GM19468 (cell line): ENCODE data around the gene CPNE7.

Experiments
- ATAC-seq: cut with Tn5 transposase; IDR thresholded peaks from one replicate; pipeline ENCODE4 v1.9.1; 2021; ENCODE audit warnings: mild to moderate bottlenecking, moderate library complexity, moderate number of reproducible peaks; ENCODE audit not compliant: unreplicated experiment; ENCODE audit errors: extremely low read depth

CPNE7 gene

GRCh38 chr16:89599902-89600301 lies 24.3 kb downstream of the CPNE7 start:
- no peak for ATAC-seq

GRCh38 chr16:89600427-89600826 lies 24.9 kb downstream of the CPNE7 start:
- no peak for ATAC-seq

- no peak for ATAC-seq
Observed at GRCh38 chr16:89600956-89601355, 25.4 kb downstream of the CPNE7 start.

GRCh38 chr16:89601906-89602272 lies 26.3 kb downstream of the CPNE7 start:
- ATAC-seq: no peak

- ATAC-seq: no peak
Observed at GRCh38 chr16:89602273-89602951, 26.9 kb downstream of the CPNE7 start.

- no peak for ATAC-seq
Observed at GRCh38 chr16:89602952-89603590, 27.5 kb downstream of the CPNE7 start.

- no peak for ATAC-seq
Observed at GRCh38 chr16:89604764-89605163, 29.2 kb downstream of the CPNE7 start.

GRCh38 chr16:89605186-89605970 lies 29.8 kb downstream of the CPNE7 start:
- no peak for ATAC-seq

GRCh38 chr16:89606006-89606405 lies 30.4 kb downstream of the CPNE7 start:
- no peak for ATAC-seq

GRCh38 chr16:89607453-89607852 lies 31.9 kb downstream of the CPNE7 start:
- ATAC-seq: no peak

- no peak for ATAC-seq
Observed at GRCh38 chr16:89607937-89608740, 32.6 kb downstream of the CPNE7 start.

GRCh38 chr16:89610108-89610453 lies 34.5 kb downstream of the CPNE7 start:
- no peak for ATAC-seq

- ATAC-seq: no peak
Observed at GRCh38 chr16:89612415-89613166, 37.0 kb downstream of the CPNE7 start.

- no peak for ATAC-seq
Observed at GRCh38 chr16:89613231-89613953, 37.8 kb downstream of the CPNE7 start, which contains the start of gene DPEP1. DPEP1 (plus strand) TSS chr16:89613642; CDS start chr16:89630411, 16,769 bp downstream.

- ATAC-seq: no peak
Observed at GRCh38 chr16:89613954-89614459, 38.4 kb downstream of the CPNE7 start.

GRCh38 chr16:89615176-89615575 lies 39.6 kb downstream of the CPNE7 start:
- ATAC-seq: no peak

- ATAC-seq: no peak
Observed at GRCh38 chr16:89615596-89616090, 40.1 kb downstream of the CPNE7 start.

- no peak for ATAC-seq
Observed at GRCh38 chr16:89616623-89617022, 41.1 kb downstream of the CPNE7 start.

- ATAC-seq: no peak
Observed at GRCh38 chr16:89617036-89617435, 41.5 kb downstream of the CPNE7 start.
